ENCODE results near the gene RFNG.

RFNG gene

GRCh38 chr17:82087961-82088837 lies 36.6 kb upstream of the RFNG start:
- H3K36me3 ChIP-seq (ENCODE audit: control insufficient read depth, insufficient read depth, low read length): peaks cover 100% of the 10 kb centered on the region

GRCh38 chr17:82086941-82087906 lies 35.6 kb upstream of the RFNG start:
- Histone ChIP-seq H3K27me3 (ENCODE audit: control insufficient read depth, insufficient read depth, low read length) (no peaks in the 10 kb centered on the region), H3K27ac (ENCODE audit: low read depth, low read length) (no peak overlapping the region), H3K4me1 (ENCODE audit: control insufficient read depth, insufficient read depth, low read length) (no peaks in the 10 kb centered on the region), H3K9me3 (ENCODE audit: control insufficient read depth, insufficient read depth, low read depth, low read length) (no peaks in the 10 kb centered on the region), H3K9ac (ENCODE audit: low read length) (no peak overlapping the region), H3K4me3 (ENCODE audit: low read depth, low read length) (no peak overlapping the region), H3K36me3 (ENCODE audit: control insufficient read depth, insufficient read depth, low read length) (peaks cover 100% of the 10 kb centered on the region)

More at GRCh38 chr17:82087961-82088837, 36.6 kb upstream of the RFNG start:
- no peak overlapping the region for H3K27ac ChIP-seq (ENCODE audit: low read depth, low read length)
- H3K9me3 ChIP-seq (ENCODE audit: control insufficient read depth, insufficient read depth, low read depth, low read length): no peaks in the 10 kb centered on the region
- no peak overlapping the region for H3K9ac ChIP-seq (ENCODE audit: low read length)
- no peaks in the 10 kb centered on the region for H3K4me1 ChIP-seq (ENCODE audit: control insufficient read depth, insufficient read depth, low read length)
- H3K27me3 ChIP-seq (ENCODE audit: control insufficient read depth, insufficient read depth, low read length): no peaks in the 10 kb centered on the region
- H3K4me3 ChIP-seq (ENCODE audit: low read depth, low read length): no peak overlapping the region

- H3K27ac ChIP-seq (ENCODE audit: low read depth, low read length): no peak overlapping the region
- H3K36me3 ChIP-seq (ENCODE audit: control insufficient read depth, insufficient read depth, low read length): peaks cover 99% of the 10 kb centered on the region
- no peak overlapping the region for H3K4me3 ChIP-seq (ENCODE audit: low read depth, low read length)
- H3K9ac ChIP-seq (ENCODE audit: low read length): no peak overlapping the region
- H3K4me1 ChIP-seq (ENCODE audit: control insufficient read depth, insufficient read depth, low read length): no peaks in the 10 kb centered on the region
- H3K27me3 ChIP-seq (ENCODE audit: control insufficient read depth, insufficient read depth, low read length): no peaks in the 10 kb centered on the region
- no peaks in the 10 kb centered on the region for H3K9me3 ChIP-seq (ENCODE audit: control insufficient read depth, insufficient read depth, low read depth, low read length)
These were observed 34.5 kb upstream of the RFNG start for GRCh38 chr17:82085931-82086764.

- Histone ChIP-seq H3K36me3 (ENCODE audit: control insufficient read depth, insufficient read depth, low read length) (peaks cover 100% of the 10 kb centered on the region), H3K9me3 (ENCODE audit: control insufficient read depth, insufficient read depth, low read depth, low read length) (no peaks in the 10 kb centered on the region), H3K4me3 (ENCODE audit: low read depth, low read length) (no peak overlapping the region), H3K4me1 (ENCODE audit: control insufficient read depth, insufficient read depth, low read length) (no peaks in the 10 kb centered on the region), H3K27me3 (ENCODE audit: control insufficient read depth, insufficient read depth, low read length) (no peaks in the 10 kb centered on the region), H3K27ac (ENCODE audit: low read depth, low read length) (no peak overlapping the region), H3K9ac (ENCODE audit: low read length) (no peak overlapping the region)
These were observed 33.6 kb upstream of the RFNG start for GRCh38 chr17:82085031-82085861.

- Histone ChIP-seq H3K27ac (ENCODE audit: low read depth, low read length) (no peak overlapping the region), H3K4me3 (ENCODE audit: low read depth, low read length) (no peak overlapping the region), H3K9ac (ENCODE audit: low read length) (no peak overlapping the region), H3K27me3 (ENCODE audit: control insufficient read depth, insufficient read depth, low read length) (no peaks in the 10 kb centered on the region), H3K9me3 (ENCODE audit: control insufficient read depth, insufficient read depth, low read depth, low read length) (no peaks in the 10 kb centered on the region), H3K36me3 (ENCODE audit: control insufficient read depth, insufficient read depth, low read length) (peaks cover 100% of the 10 kb centered on the region), H3K4me1 (ENCODE audit: control insufficient read depth, insufficient read depth, low read length) (no peaks in the 10 kb centered on the region)
These were observed 32.9 kb upstream of the RFNG start for GRCh38 chr17:82084373-82085030.

GRCh38 chr17:82083533-82084359 lies 32.1 kb upstream of the RFNG start:
- no peak overlapping the region for H3K9ac ChIP-seq (ENCODE audit: low read length)
- H3K4me1 ChIP-seq (ENCODE audit: control insufficient read depth, insufficient read depth, low read length): no peaks in the 10 kb centered on the region
- H3K9me3 ChIP-seq (ENCODE audit: control insufficient read depth, insufficient read depth, low read depth, low read length): no peaks in the 10 kb centered on the region
- H3K27me3 ChIP-seq (ENCODE audit: control insufficient read depth, insufficient read depth, low read length): no peaks in the 10 kb centered on the region
- peaks cover 99% of the 10 kb centered on the region for H3K36me3 ChIP-seq (ENCODE audit: control insufficient read depth, insufficient read depth, low read length)
- no peak overlapping the region for H3K27ac ChIP-seq (ENCODE audit: low read depth, low read length)
- H3K4me3 ChIP-seq (ENCODE audit: low read depth, low read length): no peak overlapping the region

GRCh38 chr17:82083009-82083408 lies 31.4 kb upstream of the RFNG start:
- no peaks in the 10 kb centered on the region for H3K4me1 ChIP-seq (ENCODE audit: control insufficient read depth, insufficient read depth, low read length)
- no peak overlapping the region for H3K27ac ChIP-seq (ENCODE audit: low read depth, low read length)
- H3K9ac ChIP-seq (ENCODE audit: low read length): no peak overlapping the region
- peaks cover 99% of the 10 kb centered on the region for H3K36me3 ChIP-seq (ENCODE audit: control insufficient read depth, insufficient read depth, low read length)
- no peaks in the 10 kb centered on the region for H3K27me3 ChIP-seq (ENCODE audit: control insufficient read depth, insufficient read depth, low read length)
- H3K9me3 ChIP-seq (ENCODE audit: control insufficient read depth, insufficient read depth, low read depth, low read length): no peaks in the 10 kb centered on the region
- H3K4me3 ChIP-seq (ENCODE audit: low read depth, low read length): no peak overlapping the region

- Histone ChIP-seq H3K36me3 (ENCODE audit: control insufficient read depth, insufficient read depth, low read length) (peaks cover 94% of the 10 kb centered on the region), H3K4me1 (ENCODE audit: control insufficient read depth, insufficient read depth, low read length) (no peaks in the 10 kb centered on the region), H3K9ac (ENCODE audit: low read length) (no peak overlapping the region), H3K27ac (ENCODE audit: low read depth, low read length) (no peak overlapping the region), H3K27me3 (ENCODE audit: control insufficient read depth, insufficient read depth, low read length) (no peaks in the 10 kb centered on the region), H3K4me3 (ENCODE audit: low read depth, low read length) (no peak overlapping the region), H3K9me3 (ENCODE audit: control insufficient read depth, insufficient read depth, low read depth, low read length) (no peaks in the 10 kb centered on the region)
These were observed 30.8 kb upstream of the RFNG start for GRCh38 chr17:82082456-82082855.

GRCh38 chr17:82081966-82082365 lies 30.4 kb upstream of the RFNG start:
- H3K36me3 ChIP-seq (ENCODE audit: control insufficient read depth, insufficient read depth, low read length): peaks cover 89% of the 10 kb centered on the region
- H3K27me3 ChIP-seq (ENCODE audit: control insufficient read depth, insufficient read depth, low read length): no peaks in the 10 kb centered on the region
- H3K27ac ChIP-seq (ENCODE audit: low read depth, low read length): no peak overlapping the region
- H3K9ac ChIP-seq (ENCODE audit: low read length): no peak overlapping the region
- no peaks in the 10 kb centered on the region for H3K9me3 ChIP-seq (ENCODE audit: control insufficient read depth, insufficient read depth, low read depth, low read length)
- no peaks in the 10 kb centered on the region for H3K4me1 ChIP-seq (ENCODE audit: control insufficient read depth, insufficient read depth, low read length)
- no peak overlapping the region for H3K4me3 ChIP-seq (ENCODE audit: low read depth, low read length)
